Measurements from ENCODE around the gene ARL16. TPM values are rescaled to one million over a fixed set of nuclear protein-coding genes. Genes with fewer than 3 reads are reported as not detected.

ARL16 gene
- total and polyA plus RNA-seq, 2 experiments from 2014 or later, result 40.4 to 54.9 TPM

DNA sequence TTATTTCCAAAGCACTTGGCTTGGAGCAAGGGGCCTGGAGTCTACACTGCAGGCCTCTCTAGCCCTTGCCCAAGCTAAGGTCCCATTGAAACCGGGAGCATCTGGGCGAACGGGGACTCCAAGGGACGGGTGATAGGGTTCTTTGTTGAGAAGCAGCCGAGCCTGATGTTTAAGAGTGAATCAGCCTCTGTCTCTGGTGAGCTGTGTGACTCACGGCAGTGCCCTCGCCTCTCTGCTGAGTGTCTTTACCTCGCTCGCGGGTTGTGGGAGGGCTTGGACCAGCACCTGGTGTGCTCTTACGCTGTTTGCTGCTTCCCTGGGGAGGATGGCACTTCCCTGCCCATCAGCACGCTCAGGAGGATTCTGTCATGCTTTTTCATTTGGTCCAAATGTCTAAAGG, 1.5 kb upstream of the ARL16 start (continued):
- TF ChIP-seq, protein P1, sequence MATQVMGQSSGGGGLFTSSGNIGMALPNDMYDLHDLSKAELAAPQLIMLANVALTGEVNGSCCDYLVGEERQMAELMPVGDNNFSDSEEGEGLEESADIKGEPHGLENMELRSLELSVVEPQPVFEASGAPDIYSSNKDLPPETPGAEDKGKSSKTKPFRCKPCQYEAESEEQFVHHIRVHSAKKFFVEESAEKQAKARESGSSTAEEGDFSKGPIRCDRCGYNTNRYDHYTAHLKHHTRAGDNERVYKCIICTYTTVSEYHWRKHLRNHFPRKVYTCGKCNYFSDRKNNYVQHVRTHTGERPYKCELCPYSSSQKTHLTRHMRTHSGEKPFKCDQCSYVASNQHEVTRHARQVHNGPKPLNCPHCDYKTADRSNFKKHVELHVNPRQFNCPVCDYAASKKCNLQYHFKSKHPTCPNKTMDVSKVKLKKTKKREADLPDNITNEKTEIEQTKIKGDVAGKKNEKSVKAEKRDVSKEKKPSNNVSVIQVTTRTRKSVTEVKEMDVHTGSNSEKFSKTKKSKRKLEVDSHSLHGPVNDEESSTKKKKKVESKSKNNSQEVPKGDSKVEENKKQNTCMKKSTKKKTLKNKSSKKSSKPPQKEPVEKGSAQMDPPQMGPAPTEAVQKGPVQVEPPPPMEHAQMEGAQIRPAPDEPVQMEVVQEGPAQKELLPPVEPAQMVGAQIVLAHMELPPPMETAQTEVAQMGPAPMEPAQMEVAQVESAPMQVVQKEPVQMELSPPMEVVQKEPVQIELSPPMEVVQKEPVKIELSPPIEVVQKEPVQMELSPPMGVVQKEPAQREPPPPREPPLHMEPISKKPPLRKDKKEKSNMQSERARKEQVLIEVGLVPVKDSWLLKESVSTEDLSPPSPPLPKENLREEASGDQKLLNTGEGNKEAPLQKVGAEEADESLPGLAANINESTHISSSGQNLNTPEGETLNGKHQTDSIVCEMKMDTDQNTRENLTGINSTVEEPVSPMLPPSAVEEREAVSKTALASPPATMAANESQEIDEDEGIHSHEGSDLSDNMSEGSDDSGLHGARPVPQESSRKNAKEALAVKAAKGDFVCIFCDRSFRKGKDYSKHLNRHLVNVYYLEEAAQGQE (IDR thresholded peaks at IDR 0.05; ENCODE audit: unreplicated experiment), result no peak
- no peak for TF ChIP-seq STAT1 (IDR thresholded peaks at IDR 0.05; ENCODE audit: unreplicated experiment)

DNA sequence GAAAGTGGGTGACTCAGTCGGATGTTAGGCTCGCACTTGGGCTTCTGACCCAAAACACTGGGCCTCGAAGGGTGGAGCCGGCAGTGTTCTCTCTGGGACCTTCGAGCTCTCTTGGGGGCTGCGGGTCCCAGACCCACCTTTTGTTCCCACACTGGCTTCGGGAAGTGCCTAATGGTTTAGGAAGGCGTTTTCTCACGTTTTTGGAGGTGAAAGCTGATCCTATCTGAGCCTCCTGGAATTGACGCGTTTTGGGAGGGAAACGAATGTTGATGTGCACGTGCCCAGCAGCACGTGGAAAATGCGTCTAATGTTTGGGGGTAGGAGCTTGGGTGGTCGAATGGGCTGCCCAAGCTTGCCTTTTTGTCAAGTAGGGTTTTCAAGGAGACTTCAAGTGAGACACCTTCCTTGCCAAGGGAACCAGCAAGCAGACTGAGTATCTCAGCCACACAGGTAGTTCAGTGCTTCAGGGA, 880 bp upstream of the ARL16 start:
- no peak overlapping the region for H2AFZ ChIP-seq
- H3K27ac Mint-ChIP-seq, result peak overlapping the region; percentile 80
- H3K4me3 ChIP-seq, result peak overlapping the region; percentile 96
- peak overlapping the region; percentile 92 for H3K4me3 Mint-ChIP-seq
- H3K4me2 ChIP-seq, result peak overlapping the region; percentile 99
- H3K79me2 ChIP-seq (replicated peaks; ENCODE audit: insufficient read depth), result peaks cover 48% of the 10 kb centered on the region
- H3K27me3 ChIP-seq (ENCODE audit: insufficient read depth), result no peaks in the 10 kb centered on the region
- H3K9me2 ChIP-seq (ENCODE audit: insufficient read depth), result no peaks in the 10 kb centered on the region
- peaks cover 38% of the 10 kb centered on the region for H3K36me3 Mint-ChIP-seq (ENCODE audit: low read depth)
- DNase-seq (ENCODE audit: low spot score), result peak; percentile 46
- H4K20me1 ChIP-seq (replicated peaks; ENCODE audit: insufficient read depth), result peaks cover 8% of the 10 kb centered on the region; the same call in 1 of the 2 replicates
- H3K4me1 ChIP-seq (ENCODE audit: insufficient read depth), result peaks cover 6% of the 10 kb centered on the region
- TF ChIP-seq ZNF114 (CRISPR knock-in tag; IDR thresholded peaks at IDR 0.05) (no peak), EZH2 (IDR thresholded peaks at IDR 0.05; ENCODE audit: low read depth, unreplicated experiment) (no peak)
- no peaks in the 10 kb centered on the region; the same call in 2 of the 3 replicates for H3K9me3 Mint-ChIP-seq
- H3K36me3 ChIP-seq (ENCODE audit: insufficient read depth), result no peaks in the 10 kb centered on the region
- H3F3A ChIP-seq (replicated peaks; ENCODE audit: low read depth), result peaks cover 18% of the 10 kb centered on the region
- H3K27ac ChIP-seq (ENCODE audit: low read depth), result no peak overlapping the region
- H3K27me3 Mint-ChIP-seq (ENCODE audit: insufficient read depth, low read depth, poor library complexity), result peaks cover 11% of the 10 kb centered on the region
- peaks cover 12% of the 10 kb centered on the region for H3K4me1 Mint-ChIP-seq
- 0 out of 3 replicates have a peak, but pooled peaks have one; percentile 4 for ATAC-seq

GRCh38 chr17:81683208-81683583, 401 bp downstream of the ARL16 start:
- peaks cover 48% of the 10 kb centered on the region for H3K79me2 ChIP-seq (replicated peaks; ENCODE audit: insufficient read depth)
- peaks cover 6% of the 10 kb centered on the region for H3K4me1 ChIP-seq (ENCODE audit: insufficient read depth)
- H3K36me3 ChIP-seq (ENCODE audit: insufficient read depth), result no peaks in the 10 kb centered on the region
- Mint-ChIP-seq H3K9me3 (no peaks in the 10 kb centered on the region; the same call in 2 of the 3 replicates), H3K4me1 (peaks cover 12% of the 10 kb centered on the region), H3K36me3 (ENCODE audit: low read depth) (peaks cover 29% of the 10 kb centered on the region), H3K27ac (peak overlapping the region; percentile 71), H3K4me3 (peak overlapping the region; percentile 92), H3K27me3 (ENCODE audit: insufficient read depth, low read depth, poor library complexity) (peaks cover 11% of the 10 kb centered on the region)
- 0 out of 2 replicates have a peak overlapping the region, but pooled peaks have one; percentile 69 for H2AFZ ChIP-seq
- H3K9me2 ChIP-seq (ENCODE audit: insufficient read depth), result no peaks in the 10 kb centered on the region
- H3K4me2 ChIP-seq, result peak overlapping the region; percentile 93
- peaks cover 8% of the 10 kb centered on the region; the same call in 1 of the 2 replicates for H4K20me1 ChIP-seq (replicated peaks; ENCODE audit: insufficient read depth)
- DNase-seq (ENCODE audit: low spot score) (no peak), ATAC-seq (peak; percentile 5)
- H3K27ac ChIP-seq (ENCODE audit: low read depth), result no peak overlapping the region
- no peaks in the 10 kb centered on the region for H3K27me3 ChIP-seq (ENCODE audit: insufficient read depth)
- peak overlapping the region; percentile 96 for H3K4me3 ChIP-seq
- peaks cover 18% of the 10 kb centered on the region for H3F3A ChIP-seq (replicated peaks; ENCODE audit: low read depth)
- no peak for TF ChIP-seq JUNB (IDR thresholded peaks at IDR 0.05; ENCODE audit: unreplicated experiment)
- no peak for TF ChIP-seq EZH2phosphoT487 (IDR thresholded peaks at IDR 0.05; ENCODE audit: unreplicated experiment)
- no peak for TF ChIP-seq ETS1 (IDR thresholded peaks at IDR 0.05)
- no peak for TF ChIP-seq NANOG (IDR thresholded peaks at IDR 0.05; ENCODE audit: borderline replicate concordance)
- TF ChIP-seq ZNF114 (CRISPR knock-in tag; IDR thresholded peaks at IDR 0.05), result no peak
- TF ChIP-seq, protein P1 (IDR thresholded peaks at IDR 0.05; ENCODE audit: unreplicated experiment), result no peak
- TF ChIP-seq POLR2AphosphoS5 (IDR thresholded peaks at IDR 0.05; ENCODE audit: low read depth), result no peak
- TF ChIP-seq ZNF331 (CRISPR knock-in tag; IDR thresholded peaks at IDR 0.05; ENCODE audit: low read depth), result no peak

All from GM23338 (cell line).